NCI-H1105 (cell line): Measurements from ENCODE around the gene KCNJ13.
A peak's percentile ranks its signal among the peaks of the same experiment; 100 is the strongest.
"Not testable (repeated sequence)": the region's sequence is repeated elsewhere in the genome, so short reads cannot be mapped to it uniquely, and the experiment has no call there.

Source experiments
- DNase-seq: peaks from one replicate; lab custom pipeline; 2025; lab: John Stamatoyannopoulos, UW

The KCNJ13 gene

DNA sequence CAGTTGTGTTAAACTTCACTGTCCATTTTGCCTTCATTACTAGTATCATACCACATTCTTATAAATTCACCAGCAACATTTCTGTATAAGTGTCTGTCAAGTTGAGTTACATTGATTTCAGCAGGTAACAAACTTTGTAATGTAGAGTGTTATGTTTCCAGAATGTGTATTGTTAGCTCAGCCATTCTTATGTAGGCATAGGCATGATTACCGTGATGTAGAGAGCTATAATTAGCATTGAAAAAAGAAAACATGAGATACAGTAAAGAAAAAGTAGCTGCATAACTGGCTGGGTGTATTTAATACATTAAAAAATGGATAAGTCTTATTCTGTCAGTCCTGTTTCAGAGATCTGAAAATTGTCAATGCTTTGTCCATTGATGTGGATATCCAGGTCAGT, 8.5 kb downstream of the KCNJ13 start:
- no peak for DNase-seq

DNA sequence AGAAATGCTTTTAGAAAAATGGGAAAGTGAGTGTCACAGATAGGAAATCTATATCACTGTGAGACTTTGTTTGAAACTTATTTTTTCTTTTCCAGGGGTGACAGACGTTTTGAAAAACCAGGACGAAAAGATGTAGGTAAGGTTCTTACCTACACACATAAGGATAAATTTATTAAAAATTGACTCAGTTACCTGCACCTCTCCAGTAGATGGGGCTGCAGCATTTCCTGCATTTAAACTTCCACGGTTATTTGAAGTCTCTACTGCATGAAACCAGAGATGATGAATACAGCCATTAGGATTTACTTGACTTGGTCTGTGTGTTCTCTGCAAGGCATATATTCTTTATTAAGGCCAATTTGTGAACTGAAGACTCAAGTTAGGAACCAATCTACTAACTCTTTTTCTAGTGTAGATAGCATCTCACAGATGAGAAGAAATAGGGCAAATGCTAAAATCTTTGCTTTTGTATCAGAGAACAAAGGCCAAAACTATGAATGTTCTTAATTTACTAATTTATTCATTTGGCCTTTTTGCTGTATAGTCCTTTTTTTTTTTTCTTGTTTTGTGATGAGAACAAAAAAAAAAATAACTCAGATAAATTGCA, 15.0 kb downstream of the KCNJ13 start:
- DNase-seq = peak; percentile 39

DNA sequence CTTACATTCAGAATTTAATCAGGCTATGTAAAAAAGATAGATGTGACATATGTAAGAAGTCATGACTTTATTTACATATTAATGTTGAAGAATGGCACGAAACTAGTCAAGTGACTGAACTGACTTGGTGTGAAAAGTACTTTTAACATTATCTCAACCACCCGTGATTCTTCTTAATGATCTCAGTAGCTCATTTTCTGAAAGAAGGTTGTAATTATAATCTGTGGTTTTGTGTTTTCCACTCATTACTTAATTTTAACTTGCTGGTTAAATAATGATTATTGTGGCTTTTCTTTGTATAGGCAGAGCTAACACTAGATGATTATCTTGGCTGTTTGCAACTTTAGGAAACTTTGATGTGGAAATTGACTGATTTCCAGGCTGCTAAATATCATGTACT, 18.5 kb downstream of the KCNJ13 start:
- DNase-seq = no peak

GRCh38 chr2:232750135-232750671, 26.2 kb downstream of the KCNJ13 start:
- DNase-seq = no peak

- DNase-seq = no peak
These were observed 27.0 kb downstream of the KCNJ13 start for GRCh38 chr2:232749331-232749730.

GRCh38 chr2:232748038-232748437, 28.3 kb downstream of the KCNJ13 start:
- no peak for DNase-seq

DNA sequence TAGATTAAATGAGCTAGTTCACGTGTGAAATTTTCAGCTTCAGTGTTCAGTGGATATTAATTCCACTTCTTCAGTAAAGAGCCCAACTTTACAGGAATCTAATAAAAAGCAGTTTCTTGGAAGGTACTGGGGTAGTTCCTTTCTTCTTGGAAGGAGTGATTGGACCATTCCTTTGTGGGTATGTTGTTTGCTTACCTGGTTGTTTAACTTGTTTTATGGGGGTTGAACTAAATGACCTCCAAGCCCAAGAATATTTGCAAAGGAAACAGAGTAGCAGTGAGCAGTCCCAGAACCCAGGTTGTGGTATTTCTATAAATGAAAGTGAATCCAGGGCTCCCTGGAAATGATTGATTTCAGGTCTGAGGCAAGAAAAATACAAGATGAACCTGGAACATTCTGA, 31.4 kb downstream of the KCNJ13 start:
- DNase-seq = no peak

GRCh38 chr2:232741972-232742371, 34.4 kb downstream of the KCNJ13 start:
- no peak for DNase-seq

DNA sequence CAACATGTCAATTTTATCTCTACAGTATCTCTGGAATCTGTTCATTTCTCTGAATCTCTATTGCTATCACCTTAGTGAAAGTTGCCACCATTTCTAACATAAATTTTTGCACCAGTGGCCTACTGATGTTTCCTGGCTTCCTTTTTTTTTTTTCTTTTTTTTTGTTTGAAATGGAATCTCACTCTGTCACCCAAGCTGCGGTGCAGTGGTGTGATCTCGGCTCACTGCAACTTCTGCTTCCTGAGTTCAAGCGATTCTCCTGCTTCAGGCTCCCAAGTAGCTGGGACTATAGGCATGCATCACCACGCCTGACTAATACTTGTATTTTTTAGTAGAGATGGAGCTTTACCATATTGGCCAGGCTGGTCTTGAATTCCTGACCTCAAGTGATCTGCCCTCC, 35.1 kb downstream of the KCNJ13 start:
- DNase-seq = no peak

GRCh38 chr2:232731470-232731869, 44.9 kb downstream of the KCNJ13 start:
- DNase-seq = no peak

DNA sequence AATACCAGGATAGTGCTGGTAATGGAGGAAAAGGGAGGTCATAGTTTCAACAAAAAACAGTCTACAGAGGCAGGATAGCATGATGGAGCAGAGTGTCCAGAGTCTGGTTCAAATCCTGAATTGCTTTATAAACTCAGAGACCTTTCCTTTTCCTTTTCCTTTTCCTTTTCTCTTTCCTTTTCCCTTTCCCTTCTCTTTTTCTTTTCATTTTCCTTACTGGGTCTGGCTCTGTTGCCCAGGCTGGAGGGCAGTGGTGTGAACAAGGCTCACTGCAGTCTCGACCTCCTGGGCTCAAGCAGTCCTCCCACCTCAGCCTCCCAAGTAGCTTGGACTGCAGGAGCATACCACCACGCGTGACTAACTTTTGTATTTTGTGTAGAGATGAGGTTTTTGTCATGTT, 47.6 kb downstream of the KCNJ13 start:
- no peak for DNase-seq

GRCh38 chr2:232723027-232723426, 53.3 kb downstream of the KCNJ13 start:
- no peak for DNase-seq

- no peak for DNase-seq
These were observed 54.5 kb downstream of the KCNJ13 start for GRCh38 chr2:232721882-232722281.

DNA sequence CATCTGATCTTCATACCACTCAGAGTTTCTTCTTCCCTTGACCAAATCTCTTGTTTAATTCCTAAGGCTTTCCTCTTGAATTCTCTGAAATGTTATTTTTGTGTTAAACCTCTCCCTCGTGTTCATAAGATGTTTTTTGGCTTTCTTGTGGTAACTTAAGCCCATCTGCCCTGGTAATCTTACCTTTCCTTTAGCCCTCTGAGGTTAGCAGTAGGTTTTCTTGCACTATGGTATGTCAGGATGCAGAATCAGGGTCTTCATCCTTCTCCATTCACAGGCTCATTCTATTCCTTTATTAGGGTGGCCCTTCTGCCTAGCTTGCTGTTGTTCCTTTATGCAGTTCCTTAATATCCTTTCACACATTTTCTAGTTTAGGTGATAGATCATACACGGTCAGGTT, 55.1 kb downstream of the KCNJ13 start:
- DNase-seq = no peak

GRCh38 chr2:232720056-232720455, 56.3 kb downstream of the KCNJ13 start:
- DNase-seq = not testable (repeated sequence)
